Measurements from ENCODE around the gene PI4K2B. TPM values are rescaled to one million over a fixed set of nuclear protein-coding genes. Genes with fewer than 3 reads are reported as not detected.

The PI4K2B gene
- total RNA-seq, 1 donor from 2014 or later = 14.1 TPM

DNA sequence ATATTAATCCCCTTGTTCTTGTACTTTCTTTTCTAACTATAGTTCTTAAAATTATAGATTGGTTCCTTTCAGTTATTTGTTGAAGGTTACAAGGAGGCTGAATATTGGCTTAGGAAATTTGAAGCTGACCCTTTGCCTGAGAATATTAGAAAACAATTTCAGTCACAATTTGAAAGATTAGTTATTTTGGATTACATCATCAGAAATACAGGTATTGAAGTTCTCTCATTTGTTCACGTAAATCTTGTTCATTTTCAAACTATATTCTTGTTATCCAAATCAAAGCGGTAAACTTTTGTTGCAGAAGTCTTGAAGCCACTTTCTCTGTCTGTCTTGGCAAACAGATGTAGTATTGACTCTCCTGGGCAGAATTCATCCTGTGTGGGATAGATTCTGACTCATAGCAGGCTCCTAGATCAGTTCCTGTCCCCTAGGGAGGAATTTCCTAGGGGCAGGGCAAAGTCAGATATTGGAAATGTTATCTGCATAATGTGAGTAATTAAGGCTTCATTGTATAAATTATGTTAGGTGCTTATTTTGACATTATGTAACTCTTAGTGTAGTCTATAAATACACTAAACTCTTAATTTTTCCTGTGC is 25.2 kb downstream of the PI4K2B start:
- DNase-seq (ENCODE audit: extremely low spot score, unreplicated experiment) = no peak
- no peak overlapping the region for H3K27ac Mint-ChIP-seq
- H3K27me3 Mint-ChIP-seq = no peaks in the 10 kb centered on the region
- no peak for TF ChIP-seq CTCF (conservative IDR thresholded peaks at IDR 0.05)
- H3K4me3 Mint-ChIP-seq = no peak overlapping the region
- no peaks in the 10 kb centered on the region for H3K4me1 Mint-ChIP-seq (ENCODE audit: unreplicated experiment)
- H3K36me3 Mint-ChIP-seq = peaks cover 16% of the 10 kb centered on the region
- H3K9me3 Mint-ChIP-seq = no peaks in the 10 kb centered on the region

GRCh38 chr4:25271866-25272265 is 38.0 kb downstream of the PI4K2B start:
- DNase-seq (ENCODE audit: extremely low spot score, unreplicated experiment) = no peak
- Mint-ChIP-seq H3K4me1 (ENCODE audit: unreplicated experiment) (no peaks in the 10 kb centered on the region), H3K27ac (no peak overlapping the region), H3K9me3 (no peaks in the 10 kb centered on the region), H3K27me3 (no peaks in the 10 kb centered on the region), H3K4me3 (no peak overlapping the region), H3K36me3 (peaks cover 14% of the 10 kb centered on the region)
- no peak for TF ChIP-seq CTCF (conservative IDR thresholded peaks at IDR 0.05)

DNA sequence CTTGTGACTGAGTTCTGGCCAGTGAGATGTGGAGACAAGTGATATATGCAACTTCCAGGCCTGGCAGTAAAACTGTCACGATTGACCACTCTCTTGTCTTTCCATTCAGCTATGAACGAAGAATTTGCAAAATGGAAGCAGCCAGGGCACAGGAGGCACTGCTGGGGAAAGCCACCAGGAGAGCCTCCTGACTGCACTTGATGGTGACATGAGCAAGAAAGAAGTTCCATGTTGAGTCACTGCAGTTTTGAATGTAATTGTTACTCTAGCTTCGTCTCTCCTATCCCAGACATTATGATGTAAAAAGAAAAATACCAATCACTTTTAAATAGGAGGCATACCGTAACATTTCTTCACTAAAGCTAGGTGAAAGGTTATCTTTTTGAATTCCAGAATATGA is 46.4 kb downstream of the PI4K2B start:
- Mint-ChIP-seq H3K9me3 (no peaks in the 10 kb centered on the region), H3K4me1 (ENCODE audit: unreplicated experiment) (no peaks in the 10 kb centered on the region), H3K27me3 (no peaks in the 10 kb centered on the region), H3K27ac (no peak overlapping the region), H3K4me3 (no peak overlapping the region), H3K36me3 (peaks cover 10% of the 10 kb centered on the region)
- DNase-seq (ENCODE audit: extremely low spot score, unreplicated experiment) = no peak
- TF ChIP-seq CTCF (conservative IDR thresholded peaks at IDR 0.05) = no peak

- Mint-ChIP-seq H3K27me3 (no peaks in the 10 kb centered on the region), H3K36me3 (peaks cover 10% of the 10 kb centered on the region), H3K4me1 (ENCODE audit: unreplicated experiment) (no peaks in the 10 kb centered on the region), H3K9me3 (peaks cover 5% of the 10 kb centered on the region), H3K4me3 (no peak overlapping the region), H3K27ac (no peak overlapping the region)
- no peak for DNase-seq (ENCODE audit: extremely low spot score, unreplicated experiment)
- no peak for TF ChIP-seq CTCF (conservative IDR thresholded peaks at IDR 0.05)
These were observed 50.1 kb downstream of the PI4K2B start for GRCh38 chr4:25283948-25284347.

- no peak for DNase-seq (ENCODE audit: extremely low spot score, unreplicated experiment)
These were observed 50.6 kb downstream of the PI4K2B start for GRCh38 chr4:25284466-25284865.

More at GRCh38 chr4:25284466-25284865, 50.6 kb downstream of the PI4K2B start:
- no peak overlapping the region for H3K4me3 Mint-ChIP-seq
- TF ChIP-seq CTCF (conservative IDR thresholded peaks at IDR 0.05) = no peak
- peaks cover 5% of the 10 kb centered on the region for H3K9me3 Mint-ChIP-seq
- H3K27me3 Mint-ChIP-seq = no peaks in the 10 kb centered on the region
- H3K36me3 Mint-ChIP-seq = peaks cover 10% of the 10 kb centered on the region
- no peak overlapping the region for H3K27ac Mint-ChIP-seq
- H3K4me1 Mint-ChIP-seq (ENCODE audit: unreplicated experiment) = no peaks in the 10 kb centered on the region
